Measurements from ENCODE around the gene TENM3.

- TF ChIP-seq CTCF (conservative IDR thresholded peaks at IDR 0.05; ENCODE audit: low read length) (no peak), EZH2phosphoT487 (IDR thresholded peaks at IDR 0.05; ENCODE audit: borderline replicate concordance, low read depth, low read length) (no peak)
Measured at GRCh38 chr4:182775075-182775474, 531.9 kb downstream of the TENM3 start.

Data from OCI-LY7 (cell line).